Fibroblast of the aortic adventitia (primary cell): Measurements from ENCODE around the gene ABHD17A. TPM values are rescaled to one million over a fixed set of nuclear protein-coding genes. Genes with fewer than 3 reads are reported as not detected.

Experiments used
- DNase-seq: peaks from one replicate; pipeline ENCODE4 v3.0.0-alpha.2; 2010; ENCODE audit warnings: low read depth
- H3K4me3 ChIP-seq: 2 replicates; pipeline ENCODE4 v1.5.1; 2011; ENCODE audit warnings: low read depth, mild to moderate bottlenecking, control low read depth, low read length, moderate library complexity
- CTCF ChIP-seq: IDR thresholded peaks from 2 replicates; pipeline ENCODE4 v1.5.1; 2011; ENCODE audit warnings: mild to moderate bottlenecking, low read length, control low read depth, inconsistent platforms; ENCODE audit not compliant: insufficient read depth
- total RNA-seq: library from RNA; depleted of rRNA; stranded (reverse); fragments of >200 nt; gene quantifications from 2 replicates; pipeline ENCODE4 v1.2.3, GENCODE V29; 2012; ENCODE audit warnings: low replicate concordance

The ABHD17A gene
- total RNA-seq, 1 donor: 48.0 TPM

DNA sequence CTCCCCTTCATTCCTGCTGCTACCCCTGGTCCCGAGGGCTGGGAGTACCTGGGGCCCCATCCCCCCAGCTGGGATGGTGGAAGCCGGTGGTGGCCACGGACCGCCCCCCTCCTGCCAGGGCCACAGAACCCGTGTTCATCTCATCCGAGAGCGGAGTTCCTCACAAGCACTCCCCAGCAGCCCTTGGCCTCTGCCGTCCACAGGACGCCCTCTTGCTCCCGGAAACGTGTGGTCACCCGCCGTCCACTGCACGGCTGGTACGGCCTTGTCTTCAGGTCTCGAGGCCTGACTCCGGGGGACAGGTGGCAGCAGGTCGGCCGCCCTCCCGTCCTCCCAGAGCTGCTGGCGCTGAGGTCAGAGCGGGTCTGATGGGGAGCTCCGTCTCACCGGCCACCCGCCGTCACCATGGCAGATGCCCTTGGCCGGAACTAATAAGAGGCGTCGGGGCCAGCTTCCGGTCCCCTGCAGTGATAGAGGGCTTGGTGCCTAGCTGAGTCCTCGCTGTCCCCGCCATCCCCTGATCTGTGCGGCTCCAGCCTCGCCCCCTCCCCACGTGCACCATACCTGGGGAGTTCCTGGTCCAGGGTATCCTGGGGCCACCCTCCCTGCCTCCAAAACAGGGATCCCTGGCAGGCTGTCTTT lies 39.1 kb upstream of the ABHD17A start:
- no peak for TF ChIP-seq CTCF
- H3K4me3 ChIP-seq: no peak overlapping the region
- DNase-seq: no peak

- no peak overlapping the region for H3K4me3 ChIP-seq
- no peak for DNase-seq
- TF ChIP-seq CTCF: no peak
Measured at GRCh38 chr19:1923319-1923718, 38.0 kb upstream of the ABHD17A start.

- DNase-seq: no peak
- no peak overlapping the region for H3K4me3 ChIP-seq
- no peak for TF ChIP-seq CTCF
Measured at GRCh38 chr19:1922803-1923202, 37.5 kb upstream of the ABHD17A start.

DNA sequence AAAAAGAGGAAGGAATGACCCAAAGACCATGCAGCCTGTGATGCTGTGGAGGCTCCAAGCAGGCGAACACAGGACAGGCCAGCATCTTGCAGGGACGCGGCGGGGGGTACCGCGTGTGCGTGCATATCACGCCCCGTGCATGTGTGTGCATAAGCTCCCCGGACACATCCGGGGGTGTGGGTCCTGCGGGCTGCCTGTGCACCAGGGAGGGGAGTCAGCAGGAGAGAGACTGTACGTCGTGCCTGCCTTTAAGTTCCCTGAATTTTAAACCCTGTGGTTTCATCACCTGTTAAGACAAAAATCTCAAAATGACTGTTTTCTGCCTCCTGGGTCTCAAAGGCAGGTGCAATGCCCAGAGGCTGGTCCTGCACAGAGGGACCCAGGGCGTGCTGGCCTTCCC lies 36.5 kb upstream of the ABHD17A start:
- no peak for TF ChIP-seq CTCF

DNA sequence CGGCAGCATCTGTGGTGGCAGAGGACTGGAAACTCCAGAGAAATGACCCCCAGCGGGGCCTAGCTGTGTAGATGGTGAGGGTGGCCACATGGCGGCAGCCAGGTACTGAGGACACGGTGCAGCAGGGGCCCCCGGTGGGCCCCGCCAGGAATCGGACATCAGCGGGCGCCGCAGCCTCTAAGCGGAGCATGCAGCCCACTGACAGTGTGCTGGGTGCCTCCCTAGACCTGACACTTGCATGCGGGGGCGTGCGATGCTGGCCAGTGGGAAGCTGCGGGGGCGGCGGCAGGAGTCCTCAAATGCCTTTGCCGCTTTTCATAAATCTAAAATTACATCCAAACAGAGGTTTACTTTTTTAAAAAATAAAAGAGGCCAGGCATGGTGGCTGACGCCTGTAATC lies 36.0 kb upstream of the ABHD17A start:
- DNase-seq: no peak
- no peak for TF ChIP-seq CTCF
- no peak overlapping the region for H3K4me3 ChIP-seq

More for the DNA sequence above, 36.5 kb upstream of the ABHD17A start:
- H3K4me3 ChIP-seq: no peak overlapping the region
- DNase-seq: no peak

DNA sequence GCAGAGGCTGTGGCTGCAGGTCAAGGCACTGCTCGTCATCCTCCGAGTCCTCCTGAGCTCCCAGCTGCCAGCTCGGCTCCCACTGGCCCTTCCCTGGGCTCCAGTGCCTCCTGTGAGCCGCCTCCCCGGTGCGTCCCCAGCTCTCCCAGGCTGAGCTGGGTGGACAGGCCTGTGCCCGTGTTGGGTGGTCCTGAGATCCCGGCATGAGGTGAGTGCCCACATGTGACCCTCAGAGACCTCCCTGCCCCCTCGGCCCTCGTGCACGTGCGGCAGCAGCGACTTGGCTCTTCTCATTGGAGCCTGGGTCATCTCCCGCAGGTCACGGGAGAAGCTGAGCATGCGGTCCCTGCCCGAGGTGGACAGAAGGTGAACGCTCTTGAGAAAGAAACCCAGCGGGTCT lies 35.3 kb upstream of the ABHD17A start:
- no peak for TF ChIP-seq CTCF
- no peak for DNase-seq
- no peak overlapping the region for H3K4me3 ChIP-seq

DNA sequence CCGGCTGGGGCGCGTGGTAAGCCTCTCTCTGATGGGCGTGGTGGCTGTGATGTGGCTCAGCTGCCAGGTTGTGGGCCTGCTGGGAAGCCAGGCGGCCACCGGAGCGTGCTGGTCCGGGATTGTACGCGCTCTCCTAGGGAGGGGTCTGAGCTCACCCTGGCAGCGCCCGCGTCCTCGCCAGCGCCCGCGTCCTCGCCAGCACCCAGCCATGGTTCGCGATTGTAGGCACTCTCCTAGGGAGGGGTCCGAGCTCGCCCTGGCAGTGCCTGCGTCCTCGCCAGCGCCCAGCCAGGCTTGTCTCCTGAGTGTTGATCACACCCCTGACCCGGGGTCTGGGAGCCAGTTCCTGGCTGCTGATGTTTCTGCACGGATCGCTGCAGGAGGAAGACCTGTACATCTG lies 33.7 kb upstream of the ABHD17A start:
- no peak for DNase-seq
- no peak for TF ChIP-seq CTCF
- H3K4me3 ChIP-seq: no peak overlapping the region
